Sigmoid colon (tissue), 7 donors: ENCODE results near the gene TBX4. TPM values are rescaled to one million over a fixed set of nuclear protein-coding genes. Genes with fewer than 3 reads are reported as not detected.
"Not testable (repeated sequence)": the region's sequence is repeated elsewhere in the genome, so short reads cannot be mapped to it uniquely, and the experiment has no call there.

Experiments used
- DNase-seq: peaks from one replicate; pipeline ENCODE4 v3.0.0-alpha.2; 2019
- H3K27ac ChIP-seq, 4 donors: fragments of 200-600 bp; sonication (generic); one replicate each; pipeline ENCODE4 v1.5.1; 2016 to 2019; ENCODE audit warnings: mild to moderate bottlenecking in 1 of 4
- H3K27me3 ChIP-seq, 3 donors: fragments of 200-600 bp; sonication (generic); one replicate each; pipeline ENCODE4 v1.5.1; 2019; ENCODE audit warnings: mild to moderate bottlenecking in 1 of 3
- H3K36me3 ChIP-seq, 4 donors: fragments of 200-600 bp; sonication (generic); one replicate each; pipeline ENCODE4 v1.5.1; 2016 to 2019
- H3K4me1 ChIP-seq, 4 donors: fragments of 200-600 bp; sonication (generic); one replicate each; pipeline ENCODE4 v1.5.1; 2017 to 2019
- H3K4me3 ChIP-seq, 4 donors: fragments of 200-600 bp; sonication (generic); one replicate each; pipeline ENCODE4 v1.5.1; 2017 to 2019; ENCODE audit warnings: mild to moderate bottlenecking in 2 of 4, moderate library complexity in 1 of 4
- H3K9me3 ChIP-seq, 4 donors: fragments of 200-600 bp in 3 of 4; sonication (generic) in 3 of 4; one replicate each; pipeline versions ENCODE4 v1.5.1 to v1.6.1; 2013 to 2019
- EP300 ChIP-seq, 4 donors: sonication (generic); formaldehyde crosslinking; IDR thresholded peaks; one replicate each; pipeline ENCODE4 v1.6.1; 2017; ENCODE audit warnings: antibody characterized with exemption in 4 of 4
- POLR2A ChIP-seq, 2 donors: fragments of 450-650 bp; IDR thresholded peaks; one replicate each; pipeline ENCODE4 v1.6.1; 2016; ENCODE audit warnings: antibody characterized with exemption in 2 of 2, mild to moderate bottlenecking in 2 of 2, moderate library complexity in 2 of 2
- POLR2AphosphoS5 ChIP-seq, 4 donors: sonication (generic); formaldehyde crosslinking; IDR thresholded peaks; one replicate each; pipeline ENCODE4 v1.6.1; 2017; ENCODE audit warnings: antibody characterized with exemption in 4 of 4
- WGBS, 2 donors: extraction: QIAGEN DNeasy Blood & Tissue Kit; methylation state at CpG; one replicate each; pipeline ENCODE4 v1.1.7; 2013; 5-methylcytosine and 5-hydroxymethylcytosine counted together
- intact Hi-C: fragments of 100-400 bp; cut with DNase I; formaldehyde crosslinking; loops from one replicate; pipeline ENCODE4 v1.15.1; 2023
- polyA plus RNA-seq, 3 donors: library from polyadenylated mRNA; stranded (reverse); fragments of 200-250 nt; gene quantifications; one replicate each; pipeline ENCODE4 v1.2.3, GENCODE V29; 2013
- total RNA-seq, 4 donors: library from RNA; depleted of rRNA; stranded (reverse); fragments of >200 nt; gene quantifications; one replicate each; pipeline ENCODE4 v1.1.0, GENCODE V29; 2016
- TF ChIP-seq, protein P1 (sequence below), 4 experiments: fragments of 450-650 bp in 3 of 4; fragments of 200-600 bp in 1 of 4; IDR thresholded peaks; one replicate each; pipeline ENCODE4 v1.5.1; 2016 to 2019; ENCODE audit warnings: antibody characterized with exemption in 4 of 4, mild to moderate bottlenecking in 3 of 4, moderate library complexity in 2 of 4
- donor health status: healthy with polysubstance abuse.
- donor health status: Bipolar disorder and iron deficiency.
- donor health status: healthy.

Gene TBX4
- total and polyA plus RNA-seq, 7 donors: not detected

DNA sequence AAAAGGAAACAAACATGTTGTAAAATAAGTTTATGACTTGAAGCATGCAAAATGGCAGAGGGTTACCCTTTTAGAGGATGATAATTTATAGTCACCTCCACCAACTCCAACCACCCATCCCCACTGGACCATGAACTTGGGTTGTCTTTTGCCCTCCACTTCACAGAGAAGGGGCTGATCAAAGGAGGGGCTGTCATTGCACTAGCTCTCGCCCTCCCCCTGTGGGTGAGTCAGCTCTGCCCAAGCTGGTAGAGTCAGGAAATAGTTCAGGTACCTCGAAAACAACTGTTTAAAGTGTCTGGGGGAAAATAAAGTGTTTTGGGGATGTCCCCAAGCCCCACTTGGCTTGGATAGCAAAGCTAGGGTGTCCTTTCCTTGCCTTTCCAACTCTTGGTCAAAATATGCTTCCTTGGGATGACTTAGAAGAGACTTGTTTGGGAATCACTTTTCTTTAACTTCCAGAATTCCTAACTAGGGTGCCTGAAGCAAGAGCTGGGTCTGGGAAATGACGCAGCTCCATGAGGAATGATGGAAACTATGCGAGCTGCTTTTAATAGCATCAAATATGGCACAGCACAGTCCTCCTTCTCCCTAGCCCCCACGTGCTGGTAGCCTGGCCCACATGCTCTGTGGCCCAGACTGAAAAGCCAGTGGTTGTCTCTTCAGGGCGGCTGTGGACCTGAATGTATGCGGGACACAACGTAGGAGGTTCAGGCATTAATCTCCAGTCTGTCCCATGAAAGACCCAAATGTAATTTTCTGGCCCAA lies 40.7 kb downstream of the TBX4 start:
- peak overlapping the region; percentile 17 to 70 (median 63) for H3K27ac ChIP-seq
- intact Hi-C loops: no loop called here

DNA sequence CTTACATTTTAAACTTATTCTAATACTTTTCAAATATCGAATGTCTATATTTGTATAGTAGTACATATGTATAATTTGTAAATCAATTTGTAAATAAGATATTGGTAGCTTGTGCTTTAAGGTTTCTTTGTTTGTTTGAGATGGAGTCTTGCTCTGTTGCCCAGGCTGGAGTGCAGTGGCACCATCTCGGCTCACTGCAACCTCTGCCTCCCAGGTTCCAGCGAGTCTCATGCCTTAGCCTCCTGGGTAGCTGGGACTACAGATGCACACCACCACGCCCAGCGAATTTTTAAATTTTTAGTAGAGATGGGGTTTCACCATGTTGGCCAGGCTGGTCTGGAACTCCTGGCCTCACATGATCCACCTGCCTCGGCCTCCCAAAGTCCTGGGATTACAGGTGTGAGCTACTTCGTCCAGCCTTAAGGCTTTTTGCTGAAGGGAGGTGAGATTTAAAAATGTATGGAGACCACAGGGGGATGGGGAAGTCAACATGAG lies 41.7 kb downstream of the TBX4 start:
- WGBS, 2 donors: 91 to 96% methylated on average over 7 of the region's 7 CpGs
- Histone ChIP-seq H3K4me1 (peaks cover 0 to 33% (median 26%) of the 10 kb centered on the region in 4 donors), H3K27ac (peak overlapping the region in 1 of 4 donors; percentile 68)
- H3K4me3 ChIP-seq, H3K27me3 ChIP-seq, H3K9me3 ChIP-seq, H3K36me3 ChIP-seq, DNase-seq, intact Hi-C loops: not testable (repeated sequence)

More for the DNA sequence above, 40.7 kb downstream of the TBX4 start:
- no peak overlapping the region for H3K4me3 ChIP-seq
- H3K9me3 ChIP-seq: no peaks in the 10 kb centered on the region
- TF ChIP-seq, protein P1, sequence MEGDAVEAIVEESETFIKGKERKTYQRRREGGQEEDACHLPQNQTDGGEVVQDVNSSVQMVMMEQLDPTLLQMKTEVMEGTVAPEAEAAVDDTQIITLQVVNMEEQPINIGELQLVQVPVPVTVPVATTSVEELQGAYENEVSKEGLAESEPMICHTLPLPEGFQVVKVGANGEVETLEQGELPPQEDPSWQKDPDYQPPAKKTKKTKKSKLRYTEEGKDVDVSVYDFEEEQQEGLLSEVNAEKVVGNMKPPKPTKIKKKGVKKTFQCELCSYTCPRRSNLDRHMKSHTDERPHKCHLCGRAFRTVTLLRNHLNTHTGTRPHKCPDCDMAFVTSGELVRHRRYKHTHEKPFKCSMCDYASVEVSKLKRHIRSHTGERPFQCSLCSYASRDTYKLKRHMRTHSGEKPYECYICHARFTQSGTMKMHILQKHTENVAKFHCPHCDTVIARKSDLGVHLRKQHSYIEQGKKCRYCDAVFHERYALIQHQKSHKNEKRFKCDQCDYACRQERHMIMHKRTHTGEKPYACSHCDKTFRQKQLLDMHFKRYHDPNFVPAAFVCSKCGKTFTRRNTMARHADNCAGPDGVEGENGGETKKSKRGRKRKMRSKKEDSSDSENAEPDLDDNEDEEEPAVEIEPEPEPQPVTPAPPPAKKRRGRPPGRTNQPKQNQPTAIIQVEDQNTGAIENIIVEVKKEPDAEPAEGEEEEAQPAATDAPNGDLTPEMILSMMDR (IDR thresholded peaks at IDR 0.05): no peak
- TF ChIP-seq EP300 (IDR thresholded peaks at IDR 0.05) (peak in 3 of 4 donors; percentile 10 to 60 (median 27)), POLR2AphosphoS5 (IDR thresholded peaks at IDR 0.05) (peak in 1 of 4 donors; percentile 66), POLR2A (IDR thresholded peaks at IDR 0.05) (no peak)
- WGBS, 2 donors: 83 to 89% methylated on average over 8 of the region's 8 CpGs
- peaks cover 0 to 33% (median 26%) of the 10 kb centered on the region in 4 donors for H3K4me1 ChIP-seq
- no peaks in the 10 kb centered on the region for H3K36me3 ChIP-seq
- H3K27me3 ChIP-seq: no peaks in the 10 kb centered on the region
- no peak for DNase-seq

DNA sequence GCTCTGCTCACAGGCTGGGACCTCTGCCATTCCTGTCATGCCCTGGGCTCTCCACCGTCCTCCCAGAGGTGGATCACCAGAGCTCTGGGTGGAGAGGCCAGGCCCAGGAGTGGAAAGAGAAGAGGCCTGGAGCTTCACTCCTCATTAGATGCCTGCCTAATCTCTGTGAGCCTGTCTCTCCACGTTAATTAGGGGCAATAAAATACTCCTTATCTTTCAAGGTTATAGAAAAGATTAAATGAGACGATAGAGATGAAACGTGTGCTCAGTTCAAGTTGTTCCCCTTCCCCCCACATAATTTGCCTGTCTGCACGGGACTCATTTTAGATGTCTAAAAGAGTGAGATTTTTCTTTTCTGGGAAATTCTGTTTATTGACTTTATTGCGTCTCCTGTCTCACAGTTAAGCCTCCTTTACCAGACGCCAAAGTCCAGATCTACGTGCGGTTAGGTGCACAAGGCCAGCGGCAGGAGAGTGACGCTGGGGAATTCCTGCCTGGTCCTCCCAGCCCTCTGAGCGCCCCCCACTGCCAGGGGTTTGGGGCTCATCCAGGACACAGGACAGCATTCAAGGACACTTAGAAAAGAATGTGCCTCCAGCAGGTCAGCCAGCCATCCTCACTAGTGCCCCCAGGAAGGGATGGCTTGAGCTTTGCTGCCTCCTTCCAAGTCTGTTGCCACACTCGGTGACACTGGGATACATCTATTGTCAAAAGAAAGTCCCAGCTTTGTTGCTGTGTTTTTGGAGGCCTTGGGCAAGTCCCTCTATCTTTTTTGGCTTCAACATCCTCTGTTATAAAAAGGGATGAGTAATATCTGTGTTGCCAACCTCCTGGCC lies 42.3 kb downstream of the TBX4 start:
- no peaks in the 10 kb centered on the region for H3K27me3 ChIP-seq
- intact Hi-C loops: no loop called here
- 18 to 69% methylated on average over 13 of the region's 13 CpGs for WGBS, 2 donors
- TF ChIP-seq POLR2AphosphoS5 (IDR thresholded peaks at IDR 0.05) (no peak), POLR2A (IDR thresholded peaks at IDR 0.05) (no peak), EP300 (IDR thresholded peaks at IDR 0.05) (no peak)
- TF ChIP-seq, protein P1 (IDR thresholded peaks at IDR 0.05): no peak
- no peak for DNase-seq
- no peak overlapping the region for H3K27ac ChIP-seq
- H3K9me3 ChIP-seq: no peaks in the 10 kb centered on the region
- peaks cover 0 to 33% (median 26%) of the 10 kb centered on the region in 4 donors for H3K4me1 ChIP-seq
- H3K4me3 ChIP-seq: no peak overlapping the region
- no peaks in the 10 kb centered on the region for H3K36me3 ChIP-seq

DNA sequence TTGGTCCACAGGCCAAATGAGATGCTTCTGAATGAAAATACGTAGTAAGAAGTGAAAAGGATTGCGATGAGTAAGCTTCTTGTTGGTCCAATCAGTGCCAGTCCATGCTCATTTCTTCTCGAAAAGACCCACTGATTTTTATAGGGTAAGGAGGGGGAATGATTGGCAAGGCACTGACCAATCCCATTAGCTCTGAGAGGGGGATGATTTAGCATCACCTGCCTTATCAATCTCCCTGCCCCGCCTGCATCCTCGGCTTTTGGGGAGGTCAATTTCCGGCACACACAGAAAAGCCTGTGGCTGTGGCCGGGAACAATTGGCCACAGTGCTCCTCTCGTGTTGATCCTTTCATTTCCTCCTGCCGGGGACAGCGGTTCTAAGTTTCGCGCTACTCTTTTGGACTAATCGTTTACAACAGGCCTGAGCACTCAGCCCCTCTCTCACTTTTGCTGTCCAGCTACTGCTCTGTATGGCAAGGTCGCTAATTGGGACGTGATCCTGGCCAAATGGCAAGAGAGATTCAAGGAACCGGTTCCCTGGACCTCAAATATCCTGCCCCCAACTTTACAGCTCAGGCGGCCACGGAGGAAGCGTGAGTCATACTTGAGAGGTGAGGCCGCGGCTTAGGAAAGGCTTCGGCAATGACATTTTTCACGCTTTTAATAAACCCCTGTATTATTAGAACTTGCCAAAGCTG lies 43.1 kb downstream of the TBX4 start:
- H3K4me3 ChIP-seq: no peak overlapping the region
- no peak for DNase-seq
- peaks cover 0 to 32% (median 24%) of the 10 kb centered on the region in 4 donors for H3K4me1 ChIP-seq
- TF ChIP-seq POLR2AphosphoS5 (IDR thresholded peaks at IDR 0.05): no peak
- no peak for TF ChIP-seq POLR2A (IDR thresholded peaks at IDR 0.05)
- TF ChIP-seq, protein P1 (IDR thresholded peaks at IDR 0.05): no peak
- TF ChIP-seq EP300 (IDR thresholded peaks at IDR 0.05): no peak
- no peaks in the 10 kb centered on the region for H3K27me3 ChIP-seq
- WGBS, 2 donors: 74 to 79% methylated on average over 23 of the region's 23 CpGs
- H3K36me3 ChIP-seq: no peaks in the 10 kb centered on the region
- H3K27ac ChIP-seq: no peak overlapping the region
- H3K9me3 ChIP-seq: no peaks in the 10 kb centered on the region
- intact Hi-C loops: no loop called here
